MM.1S (cell line): ENCODE data around the gene SULF2.

Experiments
- EZH2 ChIP-seq: fragments of 300-600 bp; sonication (generic); optimal IDR thresholded peaks from 2 replicates; pipeline ENCODE3; 2017; ENCODE audit warnings: low read depth, mild to moderate bottlenecking, antibody characterized with exemption, low read length, mixed read lengths
- TF ChIP-seq, protein P1 (sequence below): fragments of 300-600 bp; sonication (generic); IDR thresholded peaks from 2 replicates; pipeline ENCODE4 v1.5.1; 2016; ENCODE audit warnings: antibody characterized with exemption, low read length, mixed read lengths

DNA sequence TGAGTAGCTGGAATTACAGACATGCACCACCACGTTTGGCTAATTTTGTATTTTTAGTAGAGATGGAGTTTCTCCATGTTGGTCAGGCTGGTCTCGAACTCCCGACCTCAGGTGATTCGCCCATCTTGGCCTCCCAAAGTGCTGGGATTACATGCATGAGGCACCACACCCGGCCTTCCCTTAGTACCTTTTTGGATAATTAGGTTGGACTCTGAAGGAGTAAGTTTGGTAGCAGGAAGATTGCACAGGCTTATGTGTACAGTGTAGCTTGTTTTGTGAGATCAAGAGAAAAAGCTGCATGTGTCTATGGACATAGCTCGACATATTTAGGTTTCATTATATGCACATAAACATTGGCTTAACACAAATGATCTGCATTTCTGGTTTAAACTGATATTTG, 166.8 kb downstream of the SULF2 start:
- no peak for TF ChIP-seq EZH2
- TF ChIP-seq, protein P1, sequence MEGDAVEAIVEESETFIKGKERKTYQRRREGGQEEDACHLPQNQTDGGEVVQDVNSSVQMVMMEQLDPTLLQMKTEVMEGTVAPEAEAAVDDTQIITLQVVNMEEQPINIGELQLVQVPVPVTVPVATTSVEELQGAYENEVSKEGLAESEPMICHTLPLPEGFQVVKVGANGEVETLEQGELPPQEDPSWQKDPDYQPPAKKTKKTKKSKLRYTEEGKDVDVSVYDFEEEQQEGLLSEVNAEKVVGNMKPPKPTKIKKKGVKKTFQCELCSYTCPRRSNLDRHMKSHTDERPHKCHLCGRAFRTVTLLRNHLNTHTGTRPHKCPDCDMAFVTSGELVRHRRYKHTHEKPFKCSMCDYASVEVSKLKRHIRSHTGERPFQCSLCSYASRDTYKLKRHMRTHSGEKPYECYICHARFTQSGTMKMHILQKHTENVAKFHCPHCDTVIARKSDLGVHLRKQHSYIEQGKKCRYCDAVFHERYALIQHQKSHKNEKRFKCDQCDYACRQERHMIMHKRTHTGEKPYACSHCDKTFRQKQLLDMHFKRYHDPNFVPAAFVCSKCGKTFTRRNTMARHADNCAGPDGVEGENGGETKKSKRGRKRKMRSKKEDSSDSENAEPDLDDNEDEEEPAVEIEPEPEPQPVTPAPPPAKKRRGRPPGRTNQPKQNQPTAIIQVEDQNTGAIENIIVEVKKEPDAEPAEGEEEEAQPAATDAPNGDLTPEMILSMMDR: no peak
